Hepatocyte (in vitro differentiated cells): ENCODE results near the gene CYP24A1. TPM values are rescaled to one million over a fixed set of nuclear protein-coding genes. Genes with fewer than 3 reads are reported as not detected.
A peak's percentile ranks its signal among the peaks of the same experiment; 100 is the strongest.

Experiments
- DNase-seq: peaks from one replicate; pipeline ENCODE4 v3.0.0-alpha.2; 2016; ENCODE audit warnings: low spot score
- H2AFZ ChIP-seq: fragments of 200-600 bp; sonication (generic); 2 replicates; pipeline ENCODE4 v1.6.0; 2016; ENCODE audit warnings: antibody characterized with exemption, mild to moderate bottlenecking
- H3K27ac ChIP-seq: fragments of 200-600 bp; sonication (generic); 2 replicates; pipeline ENCODE4 v1.5.1; 2016; ENCODE audit warnings: mild to moderate bottlenecking
- H3K27me3 ChIP-seq: fragments of 200-600 bp; sonication (generic); 2 replicates; pipeline ENCODE4 v1.6.1; 2016
- H3K36me3 ChIP-seq: fragments of 200-600 bp; sonication (generic); replicated peaks from 2 replicates; pipeline ENCODE4 v1.5.1; 2016; ENCODE audit warnings: low read depth; ENCODE audit not compliant: insufficient read depth
- H3K4me1 ChIP-seq: fragments of 200-600 bp; sonication (generic); 2 replicates; pipeline ENCODE4 v1.5.1; 2016; ENCODE audit warnings: mild to moderate bottlenecking, moderate library complexity; ENCODE audit not compliant: insufficient read depth
- H3K4me2 ChIP-seq: fragments of 200-600 bp; sonication (generic); 2 replicates; pipeline ENCODE4 v1.6.0; 2016
- H3K4me3 ChIP-seq: fragments of 200-600 bp; sonication (generic); 2 replicates; pipeline ENCODE4 v1.5.1; 2016; ENCODE audit warnings: mild to moderate bottlenecking
- H3K79me2 ChIP-seq: fragments of 200-600 bp; sonication (generic); 2 replicates; pipeline ENCODE4 v1.6.0; 2017; ENCODE audit warnings: mild to moderate bottlenecking
- H3K9me2 ChIP-seq: fragments of 200-600 bp; sonication (generic); replicated peaks from 2 replicates; pipeline ENCODE4 v1.6.0; 2017; ENCODE audit warnings: mild to moderate bottlenecking; ENCODE audit not compliant: insufficient read depth
- H3K9me3 ChIP-seq: fragments of 200-600 bp; sonication (generic); 2 replicates; pipeline ENCODE4 v1.5.1; 2016; ENCODE audit warnings: low read depth, mild to moderate bottlenecking
- H4K20me1 ChIP-seq: fragments of 200-600 bp; sonication (generic); 2 replicates; pipeline ENCODE4 v1.6.0; 2016; ENCODE audit warnings: mild to moderate bottlenecking; ENCODE audit not compliant: insufficient read depth, poor library complexity, severe bottlenecking
- CTCF ChIP-seq: fragments of 200-600 bp; sonication (generic); IDR thresholded peaks from 2 replicates; pipeline ENCODE4 v1.5.1; 2016; ENCODE audit warnings: antibody characterized with exemption, mild to moderate bottlenecking; ENCODE audit not compliant: poor library complexity
- EZH2 ChIP-seq: fragments of 200-600 bp; sonication (generic); IDR thresholded peaks from 2 replicates; pipeline ENCODE4 v1.6.1; 2016; ENCODE audit warnings: antibody characterized with exemption, mild to moderate bottlenecking, borderline replicate concordance
- EZH2phosphoT487 ChIP-seq: fragments of 200-600 bp; sonication (generic); IDR thresholded peaks from one replicate; pipeline ENCODE4 v1.6.1; 2018; ENCODE audit warnings: antibody characterized with exemption, mild to moderate bottlenecking, low read depth, moderate library complexity; ENCODE audit not compliant: unreplicated experiment, severe bottlenecking
- WGBS: methylation state at CpG from one replicate; pipeline ENCODE4 v1.1.6; 2016; ENCODE audit warnings: low lambda C conversion rate; ENCODE audit errors: missing lambda C conversion rate; 5-methylcytosine and 5-hydroxymethylcytosine counted together
- polyA plus RNA-seq: library from polyadenylated mRNA; unstranded; fragments of >200 nt; fragmentation: Nextera tagmentation; extraction: Ambion mirVana; gene quantifications from 2 replicates; pipeline ENCODE4 v1.2.1, GENCODE V29; 2016
- total RNA-seq: library from RNA; depleted of rRNA; stranded (reverse); fragments of >200 nt; gene quantifications from 2 replicates; pipeline ENCODE4 v1.2.3, GENCODE V29; 2014

CYP24A1 gene
- total and polyA plus RNA-seq, 2 experiments from 2014 or later = 1.5 TPM; not detected in 1

- Histone ChIP-seq H3K79me2 (no peaks in the 10 kb centered on the region), H3K27ac (no peak overlapping the region), H3K4me2 (no peak overlapping the region), H3K27me3 (no peaks in the 10 kb centered on the region), H3K9me3 (no peaks in the 10 kb centered on the region), H3K4me3 (no peak overlapping the region), H3K4me1 (peaks cover 11% of the 10 kb centered on the region), H3K9me2 (no peaks in the 10 kb centered on the region), H2AFZ (no peak overlapping the region), H3K36me3 (no peaks in the 10 kb centered on the region), H4K20me1 (no peaks in the 10 kb centered on the region)
- DNase-seq = no peak
- TF ChIP-seq EZH2phosphoT487 (no peak), CTCF (no peak), EZH2 (no peak)
- WGBS = 58% methylated on average over 2 of the region's 2 CpGs
Observed at GRCh38 chr20:54189630-54190029, 15.8 kb upstream of the CYP24A1 start.

- no peaks in the 10 kb centered on the region for H3K79me2 ChIP-seq
- H3K4me2 ChIP-seq = no peak overlapping the region
- peaks cover 11% of the 10 kb centered on the region for H3K4me1 ChIP-seq
- H3K36me3 ChIP-seq = no peaks in the 10 kb centered on the region
- peak overlapping the region; percentile 34 for H3K27ac ChIP-seq
- no peaks in the 10 kb centered on the region for H4K20me1 ChIP-seq
- no peaks in the 10 kb centered on the region for H3K9me3 ChIP-seq
- no peak for DNase-seq
- TF ChIP-seq CTCF (no peak), EZH2 (no peak), EZH2phosphoT487 (no peak)
- H3K9me2 ChIP-seq = no peaks in the 10 kb centered on the region
- H3K27me3 ChIP-seq = peaks cover 3% of the 10 kb centered on the region
- no peak overlapping the region for H3K4me3 ChIP-seq
- H2AFZ ChIP-seq = peak overlapping the region; percentile 4
- 58% methylated on average over 11 of the region's 11 CpGs for WGBS
Observed at GRCh38 chr20:54188132-54188849, 14.5 kb upstream of the CYP24A1 start.

- no peak overlapping the region for H3K4me2 ChIP-seq
- no peak overlapping the region for H3K27ac ChIP-seq
- H3K9me2 ChIP-seq = no peaks in the 10 kb centered on the region
- 85% methylated on average over 10 of the region's 10 CpGs for WGBS
- peaks cover 11% of the 10 kb centered on the region for H3K4me1 ChIP-seq
- H2AFZ ChIP-seq = no peak overlapping the region
- H3K9me3 ChIP-seq = no peaks in the 10 kb centered on the region
- no peaks in the 10 kb centered on the region for H4K20me1 ChIP-seq
- no peak overlapping the region for H3K4me3 ChIP-seq
- H3K36me3 ChIP-seq = no peaks in the 10 kb centered on the region
- DNase-seq = no peak
- H3K27me3 ChIP-seq = peaks cover 4% of the 10 kb centered on the region
- TF ChIP-seq CTCF (no peak), EZH2phosphoT487 (no peak), EZH2 (no peak)
- no peaks in the 10 kb centered on the region for H3K79me2 ChIP-seq
Observed at GRCh38 chr20:54184904-54185626, 11.3 kb upstream of the CYP24A1 start.
